MM.1S (cell line): Measurements from ENCODE around the gene LTO1.

Source experiments
- DNase-seq: peaks from one replicate; pipeline ENCODE4 v3.0.0-alpha.2; 2015
- H2AFZ ChIP-seq: fragments of 300-600 bp; sonication (generic); 2 replicates; pipeline ENCODE4 v1.6.0; 2016; ENCODE audit warnings: antibody characterized with exemption, low read length
- H3F3A ChIP-seq: fragments of 300-600 bp; sonication (generic); 2 replicates; pipeline ENCODE4 v1.6.1; 2016; ENCODE audit warnings: mild to moderate bottlenecking, antibody characterized with exemption, low read length, moderate library complexity, mixed read lengths; ENCODE audit not compliant: insufficient read depth
- H3K27ac ChIP-seq: fragments of 300-600 bp; sonication (generic); 2 replicates; pipeline ENCODE4 v1.5.1; 2016; ENCODE audit warnings: mild to moderate bottlenecking, low read length
- H3K27me3 ChIP-seq: fragments of 300-600 bp; sonication (generic); replicated peaks from 2 replicates; pipeline ENCODE4 v1.6.0; 2016; ENCODE audit warnings: low read length; ENCODE audit not compliant: insufficient read depth
- H3K36me3 ChIP-seq: fragments of 300-600 bp; sonication (generic); replicated peaks from 2 replicates; pipeline ENCODE4 v1.6.1; 2016; ENCODE audit warnings: mild to moderate bottlenecking, low read length, mixed read lengths; ENCODE audit not compliant: insufficient read depth
- H3K4me1 ChIP-seq: fragments of 300-600 bp; sonication (generic); 2 replicates; pipeline ENCODE4 v1.6.1; 2016; ENCODE audit warnings: low read length, mixed read lengths
- H3K4me2 ChIP-seq: fragments of 300-600 bp; sonication (generic); 2 replicates; pipeline ENCODE4 v1.6.0; 2016; ENCODE audit warnings: low read depth, low read length
- H3K4me3 ChIP-seq: fragments of 300-600 bp; sonication (generic); 2 replicates; pipeline ENCODE4 v1.5.1; 2016; ENCODE audit warnings: low read length, mixed read lengths
- H3K79me2 ChIP-seq: fragments of 300-600 bp; sonication (generic); 2 replicates; pipeline ENCODE4 v1.6.1; 2016; ENCODE audit warnings: mixed run types, low read length, mixed read lengths
- H3K9ac ChIP-seq: fragments of 300-600 bp; sonication (generic); 2 replicates; pipeline ENCODE4 v1.6.1; 2016; ENCODE audit warnings: low read length, mixed read lengths
- H3K9me2 ChIP-seq: fragments of 300-600 bp; sonication (generic); replicated peaks from 2 replicates; pipeline ENCODE4 v1.6.1; 2016; ENCODE audit warnings: mild to moderate bottlenecking, low read length, mixed read lengths; ENCODE audit not compliant: insufficient read depth
- H3K9me3 ChIP-seq: fragments of 300-600 bp; sonication (generic); replicated peaks from 2 replicates; pipeline ENCODE4 v1.6.1; 2016; ENCODE audit warnings: mild to moderate bottlenecking, low read length, mixed read lengths; ENCODE audit not compliant: insufficient read depth
- H4K20me1 ChIP-seq: fragments of 300-600 bp; sonication (generic); 2 replicates; pipeline ENCODE4 v1.6.1; 2016; ENCODE audit warnings: mild to moderate bottlenecking, low read length, moderate library complexity, mixed read lengths; ENCODE audit not compliant: insufficient read depth
- CTCF ChIP-seq: fragments of 300-600 bp; sonication (generic); IDR thresholded peaks from 2 replicates; pipeline ENCODE4 v1.5.1; 2016; ENCODE audit warnings: antibody characterized with exemption, low read length, mixed read lengths
- EZH2 ChIP-seq: fragments of 300-600 bp; sonication (generic); optimal IDR thresholded peaks from 2 replicates; pipeline ENCODE3; 2017; ENCODE audit warnings: low read depth, mild to moderate bottlenecking, antibody characterized with exemption, low read length, mixed read lengths
- EZH2phosphoT487 ChIP-seq: fragments of 300-600 bp; sonication (generic); IDR thresholded peaks from 2 replicates; pipeline ENCODE4 v1.6.1; 2018; ENCODE audit warnings: antibody characterized with exemption, low read length

Gene LTO1

GRCh38 chr11:69640995-69641581 is 34.1 kb downstream of the LTO1 start, which contains the start of gene CCND1:
Gene CCND1, plus strand, starts transcription at chr11:69641156. Its CDS starts 158 bp downstream, at chr11:69641314.
- peak; percentile 28 for TF ChIP-seq CTCF
- TF ChIP-seq EZH2phosphoT487 = no peak
- TF ChIP-seq EZH2 = no peak
- peak; percentile 82 for DNase-seq
- H3K4me3 ChIP-seq = peak within 1 kb of the TSS; percentile 84
- peaks cover 27% of the 10 kb centered on the region for H3K4me1 ChIP-seq
- no peaks in the 10 kb centered on the region for H3K9me3 ChIP-seq
- 0 out of 2 replicates have a peak, but pooled peaks cover 3% of the 10 kb centered on the region for H3K79me2 ChIP-seq
- H3K9ac ChIP-seq = peak within 1 kb of the TSS; percentile 77
- peak within 1 kb of the TSS; percentile 98 for H3K4me2 ChIP-seq
- peaks cover 15% of the 10 kb centered on the region; the same call in 1 of the 2 replicates for H3F3A ChIP-seq
- no peaks in the 10 kb centered on the region for H4K20me1 ChIP-seq
- H3K9me2 ChIP-seq = no peaks in the 10 kb centered on the region
- no peaks in the 10 kb centered on the region for H3K36me3 ChIP-seq
- H3K27me3 ChIP-seq = peaks cover 52% of the 10 kb centered on the region
- H2AFZ ChIP-seq = peak within 1 kb of the TSS; percentile 74
- peak within 1 kb of the TSS; percentile 35; the same call in 1 of the 2 replicates for H3K27ac ChIP-seq

- 0 out of 2 replicates have a peak, but pooled peaks cover 3% of the 10 kb centered on the region for H3K79me2 ChIP-seq
- no peaks in the 10 kb centered on the region for H3K36me3 ChIP-seq
- TF ChIP-seq CTCF (no peak), EZH2phosphoT487 (0 out of 2 replicates have a peak, but pooled peaks have one; percentile 52)
- no peak overlapping the region for H3K27ac ChIP-seq
- peaks cover 27% of the 10 kb centered on the region for H3K4me1 ChIP-seq
- peak overlapping the region; percentile 65 for H3K4me3 ChIP-seq
- H4K20me1 ChIP-seq = no peaks in the 10 kb centered on the region
- H3K27me3 ChIP-seq = peaks cover 58% of the 10 kb centered on the region
- no peaks in the 10 kb centered on the region for H3K9me2 ChIP-seq
- H3F3A ChIP-seq = peaks cover 15% of the 10 kb centered on the region; the same call in 1 of the 2 replicates
- peak; percentile 40 for DNase-seq
- peak overlapping the region; percentile 98 for H3K4me2 ChIP-seq
- no peaks in the 10 kb centered on the region for H3K9me3 ChIP-seq
- H2AFZ ChIP-seq = peak overlapping the region; percentile 65
- H3K9ac ChIP-seq = no peak overlapping the region; the same call in 1 of the 2 replicates
Observed at GRCh38 chr11:69640260-69640994, 34.7 kb downstream of the LTO1 start.

GRCh38 chr11:69639831-69640230 is 35.3 kb downstream of the LTO1 start:
- peak overlapping the region; percentile 98 for H3K4me2 ChIP-seq
- H3K27me3 ChIP-seq = peaks cover 59% of the 10 kb centered on the region
- H3K4me1 ChIP-seq = peaks cover 27% of the 10 kb centered on the region
- H3K4me3 ChIP-seq = peak overlapping the region; percentile 65; the same call in 1 of the 2 replicates
- H3K27ac ChIP-seq = no peak overlapping the region
- no peaks in the 10 kb centered on the region for H4K20me1 ChIP-seq
- no peak for DNase-seq
- peaks cover 15% of the 10 kb centered on the region; the same call in 1 of the 2 replicates for H3F3A ChIP-seq
- H3K9ac ChIP-seq = no peak overlapping the region
- H2AFZ ChIP-seq = no peak overlapping the region
- no peaks in the 10 kb centered on the region for H3K9me2 ChIP-seq
- no peaks in the 10 kb centered on the region for H3K9me3 ChIP-seq
- TF ChIP-seq EZH2phosphoT487 (no peak), EZH2 (peak; percentile 32)
- 0 out of 2 replicates have a peak, but pooled peaks cover 3% of the 10 kb centered on the region for H3K79me2 ChIP-seq
- H3K36me3 ChIP-seq = no peaks in the 10 kb centered on the region
